SK-N-SH (cell line): ENCODE measurements around the gene CHD5. TPM values are rescaled to one million over a fixed set of nuclear protein-coding genes. Genes with fewer than 3 reads are reported as not detected.

Experiments used
- CTCF ChIA-PET: fragments of 300-600, 350-600 bp; formaldehyde crosslinking; extraction: SDS; loops from one replicate; lab custom pipeline; 2021; lab: Yijun Ruan, JAX
- POLR2A ChIA-PET: fragments of 350-600 bp; sonication (Branson Sonifier 250); formaldehyde crosslinking; extraction: SDS; loops from one replicate; lab custom pipeline; 2020; ENCODE audit warnings: antibody characterized with exemption, inconsistent platforms; lab: Yijun Ruan, JAX
- DNase-seq: peaks from one replicate; pipeline ENCODE4 v3.0.0; 2012
- H2AFZ ChIP-seq: fragments of 200-600 bp; sonication (generic); 2 replicates; pipeline ENCODE4 v1.8.1; 2016; ENCODE audit warnings: antibody characterized with exemption, mild to moderate bottlenecking, low read depth
- H3F3A ChIP-seq: fragments of 200-600 bp; sonication (generic); replicated peaks from 2 replicates; pipeline ENCODE3; 2016; ENCODE audit warnings: antibody characterized with exemption, mild to moderate bottlenecking; ENCODE audit not compliant: insufficient read depth
- H3K27ac ChIP-seq, 2 experiments: fragments of 200-500 bp in 1 of 2; fragments of 200-600 bp in 1 of 2; sonication (Bioruptor generic) in 1 of 2; sonication (generic), shearing (Covaris generic) in 1 of 2; 2 replicates each; pipeline versions ENCODE4 v1.5.1 to v1.6.1; 2014 to 2016; ENCODE audit warnings: low read depth in 2 of 2, inconsistent platforms in 1 of 2, low read length in 1 of 2, mild to moderate bottlenecking in 1 of 2, mixed read lengths in 1 of 2
- H3K27me3 ChIP-seq: fragments of 200-600 bp; sonication (generic), shearing (Covaris generic); 2 replicates; pipeline ENCODE4 v1.6.1; 2016; ENCODE audit warnings: mixed run types; ENCODE audit not compliant: insufficient read depth
- H3K36me3 ChIP-seq, 2 experiments: fragments of 200-500 bp in 1 of 2; fragments of 200-600 bp in 1 of 2; sonication (Bioruptor generic) in 1 of 2; sonication (generic) in 1 of 2; replicated peaks in 1 of 2; 2 replicates each; pipeline versions ENCODE3 to v1.5.1; 2014 to 2016; ENCODE audit warnings: low read length in 1 of 2, mild to moderate bottlenecking in 1 of 2; ENCODE audit not compliant: insufficient read depth in 2 of 2, control insufficient read depth in 1 of 2
- H3K4me1 ChIP-seq, 2 experiments: fragments of 200-500 bp in 1 of 2; fragments of 200-600 bp in 1 of 2; sonication (Bioruptor generic) in 1 of 2; sonication (generic), shearing (Covaris generic) in 1 of 2; 2 replicates each; pipeline versions ENCODE4 v1.5.1 to v1.6.1; 2014 to 2016; ENCODE audit warnings: low read depth in 1 of 2, low read length in 1 of 2, mixed run types in 1 of 2; ENCODE audit not compliant: insufficient read depth in 2 of 2, control insufficient read depth in 1 of 2
- H3K4me2 ChIP-seq: fragments of 200-600 bp; sonication (generic), shearing (Covaris generic); 2 replicates; pipeline ENCODE4 v1.6.1; 2017; ENCODE audit warnings: mixed run types
- H3K4me3 ChIP-seq, 2 experiments: fragments of 200-500 bp in 1 of 2; fragments of 200-600 bp in 1 of 2; sonication (Bioruptor generic) in 1 of 2; sonication (generic), shearing (Covaris generic) in 1 of 2; 2 replicates each; pipeline versions ENCODE4 v1.5.1 to v1.8.1; 2014 to 2016; ENCODE audit warnings: low read depth in 2 of 2, inconsistent platforms in 1 of 2, low read length in 1 of 2, mild to moderate bottlenecking in 1 of 2, mixed read lengths in 1 of 2, moderate library complexity in 1 of 2
- H3K79me2 ChIP-seq: fragments of 200-600 bp; sonication (generic); 2 replicates; pipeline ENCODE4 v1.8.1; 2017; ENCODE audit warnings: mild to moderate bottlenecking; ENCODE audit not compliant: insufficient read depth
- H3K9ac ChIP-seq: fragments of 200-600 bp; sonication (generic); 2 replicates; pipeline ENCODE4 v1.6.1; 2017; ENCODE audit warnings: mixed run types
- H3K9me2 ChIP-seq: fragments of 200-600 bp; sonication (generic); 2 replicates; pipeline ENCODE4 v1.6.1; 2017; ENCODE audit warnings: mixed run types
- H3K9me3 ChIP-seq: fragments of 200-600 bp; sonication (generic); 2 replicates; pipeline ENCODE4 v1.6.1; 2017; ENCODE audit warnings: mixed run types, mild to moderate bottlenecking, moderate library complexity
- H4K20me1 ChIP-seq: fragments of 200-600 bp; sonication (generic); 2 replicates; pipeline ENCODE4 v1.6.1; 2017; ENCODE audit warnings: mild to moderate bottlenecking, mixed run types; ENCODE audit not compliant: insufficient read depth
- CHD2 ChIP-seq: fragments of 150-350 bp; IDR thresholded peaks from 2 replicates; pipeline ENCODE4 v1.6.1; 2018; ENCODE audit warnings: low read length; ENCODE audit not compliant: partially characterized antibody
- ELF1 ChIP-seq: IDR thresholded peaks from 2 replicates; pipeline ENCODE4 v1.4.0; 2012
- EP300 ChIP-seq, 2 experiments: IDR thresholded peaks; 2 replicates each; pipeline versions ENCODE4 v1.4.0 to v1.6.1; 2012; ENCODE audit warnings: borderline replicate concordance in 1 of 2, low read depth in 1 of 2, low read length in 1 of 2
- FOXJ3 ChIP-seq: sonication (generic); formaldehyde crosslinking; IDR thresholded peaks from 2 replicates; pipeline ENCODE4 v1.5.1; 2020; ENCODE audit warnings: mild to moderate bottlenecking, missing genetic modification reagents
- GABPA ChIP-seq: IDR thresholded peaks from 2 replicates; pipeline ENCODE4 v1.4.0; 2012; ENCODE audit warnings: low read depth, mild to moderate bottlenecking
- GATA2 ChIP-seq: sonication (generic); formaldehyde crosslinking; IDR thresholded peaks from 2 replicates; pipeline ENCODE4 v1.5.0; 2020; ENCODE audit warnings: mild to moderate bottlenecking, missing genetic modification reagents
- IRF3 ChIP-seq: fragments of 150-350 bp; IDR thresholded peaks from 2 replicates; pipeline ENCODE4 v1.6.1; 2016; ENCODE audit warnings: mild to moderate bottlenecking, low read depth, low read length
- MAX ChIP-seq: IDR thresholded peaks from 2 replicates; pipeline ENCODE4 v1.4.0; 2012; ENCODE audit warnings: low read depth
- MEF2A ChIP-seq: IDR thresholded peaks from 2 replicates; pipeline ENCODE4 v1.4.0; 2012; ENCODE audit warnings: low read depth, borderline replicate concordance
- POLR2AphosphoS5 ChIP-seq: IDR thresholded peaks from 2 replicates; pipeline ENCODE4 v1.6.1; 2012; ENCODE audit warnings: low read depth, low read length
- RAD21 ChIP-seq: IDR thresholded peaks from 2 replicates; pipeline ENCODE4 v1.6.1; 2012; ENCODE audit warnings: mild to moderate bottlenecking, low read length
- REST ChIP-seq: IDR thresholded peaks from 2 replicates; pipeline ENCODE4 v1.6.1; 2012; ENCODE audit warnings: mild to moderate bottlenecking, low read depth, low read length, moderate library complexity
- RFX5 ChIP-seq: IDR thresholded peaks from 2 replicates; pipeline ENCODE4 v1.6.1; 2012; ENCODE audit warnings: mild to moderate bottlenecking, improper control_type of control experiment, low read length
- RXRA ChIP-seq: IDR thresholded peaks from 2 replicates; pipeline ENCODE4 v1.4.0; 2012; ENCODE audit warnings: low read depth, mild to moderate bottlenecking, borderline replicate concordance
- SIN3A ChIP-seq: IDR thresholded peaks from 2 replicates; pipeline ENCODE4 v1.6.1; 2012; ENCODE audit warnings: low read depth, mild to moderate bottlenecking, low read length, moderate library complexity, borderline replicate concordance
- TAF1 ChIP-seq: IDR thresholded peaks from 2 replicates; pipeline ENCODE4 v1.6.1; 2012; ENCODE audit warnings: low read depth, mild to moderate bottlenecking, low read length, moderate library complexity, borderline replicate concordance
- YY1 ChIP-seq: IDR thresholded peaks from 2 replicates; pipeline ENCODE4 v1.4.0; 2012; ENCODE audit warnings: low read depth, mild to moderate bottlenecking
- WGBS: methylation state at CpG from one replicate; pipeline ENCODE4 v1.1.6; 2017; ENCODE audit warnings: low lambda C conversion rate; 5-methylcytosine and 5-hydroxymethylcytosine counted together
- polyA plus RNA-seq, 3 experiments: library from polyadenylated mRNA; depleted of rRNA; stranded (reverse); fragments of >200 nt; gene quantifications; 2 replicates each; pipeline ENCODE4 v1.2.3, GENCODE V29; 2012

CHD5 gene
- polyA plus RNA-seq, 1 of the 3 experiments (the other 2 are of a cell fraction): 0.26 TPM

- TF ChIP-seq IRF3: no peak
Measured at GRCh38 chr1:6090288-6090687, 89.8 kb downstream of the CHD5 start (continued).

- Histone ChIP-seq H3K27me3 (no peaks in the 10 kb centered on the region), H3K9me3 (no peaks in the 10 kb centered on the region), H4K20me1 (no peaks in the 10 kb centered on the region), H3K4me3 (no peak overlapping the region), H3K79me2 (no peaks in the 10 kb centered on the region), H3K36me3 (no peaks in the 10 kb centered on the region), H3K9ac (no peak overlapping the region), H3F3A (no peaks in the 10 kb centered on the region), H3K9me2 (no peaks in the 10 kb centered on the region), H2AFZ (no peak overlapping the region), H3K4me2 (no peak overlapping the region), H3K4me1 (no peaks in the 10 kb centered on the region), H3K27ac (no peak overlapping the region)
- 73% methylated on average over 6 of the region's 19 CpGs for WGBS
- CTCF ChIA-PET: no interaction called here
- DNase-seq: no peak
- TF ChIP-seq RXRA (no peak), ELF1 (no peak), MEF2A (no peak), CHD2 (no peak), REST (no peak), POLR2AphosphoS5 (no peak), GABPA (no peak), SIN3A (no peak), RFX5 (no peak), TAF1 (no peak), EP300 (IDR thresholded peaks at IDR 0.05; ENCODE audit: borderline replicate concordance in 1 of 2, low read depth in 1 of 2, low read length in 1 of 2) (no peak), FOXJ3 (CRISPR knock-in tag) (no peak), MAX (no peak), GATA2 (no peak), YY1 (no peak), RAD21 (no peak)
- TF ChIP-seq, all 33 proteins: peak for 0
- POLR2A ChIA-PET: no interaction called here
Measured at GRCh38 chr1:6088956-6089355, 91.2 kb downstream of the CHD5 start.
